ENCODE data around the gene SASH1. TPM values are rescaled to one million over a fixed set of nuclear protein-coding genes. Genes with fewer than 3 reads are reported as not detected.

The SASH1 gene
- total RNA-seq, 4 donors from 2014 or later: 55.3 to 118 (median 79.6) TPM

DNA sequence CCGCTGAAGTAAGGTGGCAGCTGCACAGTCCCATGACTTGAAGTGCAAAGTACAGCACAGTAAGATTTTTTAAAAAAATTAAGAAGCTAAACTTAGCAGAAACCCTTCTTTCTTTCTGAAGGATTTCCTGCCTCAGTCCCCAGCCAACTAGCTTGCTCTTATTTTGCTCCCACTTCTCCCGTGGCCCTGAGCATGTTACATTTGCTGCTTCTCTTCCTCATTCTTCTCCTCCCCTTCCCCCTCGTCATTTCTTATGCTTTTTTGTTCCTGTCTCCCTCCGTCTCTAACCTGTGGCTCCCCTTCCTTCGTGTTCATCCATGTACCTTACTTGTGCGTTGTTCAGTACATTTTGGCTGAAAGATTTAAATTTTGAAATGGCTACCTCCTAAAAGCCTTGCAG, 123.0 kb downstream of the SASH1 start:
- Histone ChIP-seq H3K9me3 (no peaks in the 10 kb centered on the region), H3K27me3 (no peaks in the 10 kb centered on the region), H3K27ac (peak overlapping the region in 3 of 4 donors; percentile 18 to 67 (median 25)), H3K36me3 (peaks cover 0 to 37% (median 0%) of the 10 kb centered on the region in 3 donors), H3K4me3 (no peak overlapping the region), H3K4me1 (peaks cover 4 to 61% (median 15%) of the 10 kb centered on the region in 3 donors)
- 47 to 54% methylated on average over 6 of the region's 6 CpGs for WGBS, 2 donors
- no peak for TF ChIP-seq CTCF (IDR thresholded peaks at IDR 0.05)
- no peak for TF ChIP-seq POLR2A (IDR thresholded peaks at IDR 0.05)
- intact Hi-C loops (cut with DNase I): loop anchor here (5.0 to 10.0 kb wide), 2 partner anchors 181 to 283 kb away; no protein-coding TSS in a partner anchor
- no peak for DNase-seq

- intact Hi-C loops (cut with DNase I): loop anchor here (5.0 to 10.0 kb wide), 2 partner anchors 181 to 284 kb away; no protein-coding TSS in a partner anchor
- H3K27me3 ChIP-seq: no peaks in the 10 kb centered on the region
- H3K36me3 ChIP-seq: peaks cover 0 to 42% (median 0%) of the 10 kb centered on the region in 3 donors
- no peaks in the 10 kb centered on the region for H3K9me3 ChIP-seq
- no peak overlapping the region for H3K4me3 ChIP-seq
- TF ChIP-seq CTCF (IDR thresholded peaks at IDR 0.05) (no peak), POLR2A (IDR thresholded peaks at IDR 0.05) (no peak)
- DNase-seq: no peak
- H3K4me1 ChIP-seq: peaks cover 4 to 58% (median 15%) of the 10 kb centered on the region in 3 donors
- 67 to 75% methylated on average over 4 of the region's 4 CpGs for WGBS, 2 donors
- peak overlapping the region in 3 of 4 donors; percentile 18 to 67 (median 25) for H3K27ac ChIP-seq
Measured at GRCh38 chr6:148466158-148466557, 123.5 kb downstream of the SASH1 start.

- Histone ChIP-seq H3K36me3 (peaks cover 0 to 59% (median 0%) of the 10 kb centered on the region in 3 donors), H3K4me3 (no peak overlapping the region), H3K27me3 (no peaks in the 10 kb centered on the region), H3K9me3 (no peaks in the 10 kb centered on the region), H3K27ac (no peak overlapping the region), H3K4me1 (peaks cover 4 to 42% (median 15%) of the 10 kb centered on the region in 3 donors)
- no peak for DNase-seq
- no peak for TF ChIP-seq CTCF (IDR thresholded peaks at IDR 0.05)
- no peak for TF ChIP-seq POLR2A (IDR thresholded peaks at IDR 0.05)
- intact Hi-C loops (cut with DNase I): loop anchor here (5.0 to 10.0 kb wide), 2 partner anchors 183 to 286 kb away; no protein-coding TSS in a partner anchor
- WGBS, 2 donors: 57 to 87% methylated on average over 4 of the region's 4 CpGs
Measured at GRCh38 chr6:148467926-148468325, 125.3 kb downstream of the SASH1 start.

- DNase-seq: no peak
- H3K27ac ChIP-seq: no peak overlapping the region
Measured at GRCh38 chr6:148470156-148470555, 127.5 kb downstream of the SASH1 start.

More at GRCh38 chr6:148470156-148470555, 127.5 kb downstream of the SASH1 start:
- H3K4me1 ChIP-seq: peaks cover 1 to 22% (median 7%) of the 10 kb centered on the region in 3 donors
- WGBS, 2 donors: 85 to 87% methylated on average over 8 of the region's 8 CpGs
- TF ChIP-seq CTCF (IDR thresholded peaks at IDR 0.05): no peak
- no peak for TF ChIP-seq POLR2A (IDR thresholded peaks at IDR 0.05)
- peaks cover 0 to 76% (median 13%) of the 10 kb centered on the region in 3 donors for H3K36me3 ChIP-seq
- intact Hi-C loops (cut with DNase I): no loop called here
- H3K9me3 ChIP-seq: no peaks in the 10 kb centered on the region
- no peak overlapping the region for H3K4me3 ChIP-seq
- no peaks in the 10 kb centered on the region for H3K27me3 ChIP-seq

Data from esophagus squamous epithelium (tissue), 5 donors.